Measurements from ENCODE around the gene PXDN.
A peak's percentile ranks its signal among the peaks of the same experiment; 100 is the strongest.
"Not testable (repeated sequence)": the region's sequence is repeated elsewhere in the genome, so short reads cannot be mapped to it uniquely, and the experiment has no call there.

PXDN gene

DNA sequence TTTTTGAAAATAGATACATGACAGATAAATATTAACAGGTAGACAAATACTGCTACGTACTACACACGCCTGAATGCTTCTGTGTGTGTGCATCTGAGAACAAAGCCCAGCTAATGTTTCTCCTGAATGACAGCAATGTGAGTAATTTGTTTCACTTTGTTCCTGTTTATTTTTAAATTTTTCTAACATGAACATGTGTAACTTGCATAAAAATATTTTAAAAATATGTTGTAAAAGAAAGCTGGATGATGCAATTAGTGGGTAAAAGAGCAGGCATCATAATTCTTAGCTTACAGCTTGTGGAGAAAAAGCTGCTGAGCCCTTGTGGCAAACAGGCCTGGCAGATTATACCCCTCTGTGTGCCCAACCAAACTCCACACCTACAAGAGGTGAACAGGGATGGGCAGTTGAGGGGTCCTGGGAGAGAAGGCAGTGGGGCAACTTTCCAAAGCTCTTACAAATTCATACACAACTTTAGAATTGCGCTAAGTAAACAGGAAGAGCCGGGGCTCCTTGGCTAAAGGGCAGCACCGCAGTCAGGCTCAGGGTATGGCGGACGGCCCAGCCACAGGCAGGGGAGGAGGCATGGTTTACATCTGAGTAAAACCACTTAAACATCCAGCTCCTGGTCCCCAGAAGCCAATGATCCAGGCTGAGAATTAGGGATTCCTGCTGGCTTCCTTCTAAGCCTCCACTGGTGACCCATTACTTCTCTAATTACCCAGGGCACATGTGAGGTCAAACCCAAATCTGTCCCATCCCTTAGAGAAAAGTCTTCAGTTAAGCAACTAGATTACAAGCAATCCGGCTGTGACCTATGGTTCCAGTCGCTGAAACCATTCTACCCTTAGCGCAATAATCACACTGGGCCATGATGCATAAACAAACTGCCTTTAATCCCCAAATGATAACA is 14.0 kb downstream of the PXDN start:
- Histone ChIP-seq H3K27ac (peak overlapping the region in 9 of 21 experiments; percentile 23 to 76 (median 58)), H3K4me3 (no peak overlapping the region)

DNA sequence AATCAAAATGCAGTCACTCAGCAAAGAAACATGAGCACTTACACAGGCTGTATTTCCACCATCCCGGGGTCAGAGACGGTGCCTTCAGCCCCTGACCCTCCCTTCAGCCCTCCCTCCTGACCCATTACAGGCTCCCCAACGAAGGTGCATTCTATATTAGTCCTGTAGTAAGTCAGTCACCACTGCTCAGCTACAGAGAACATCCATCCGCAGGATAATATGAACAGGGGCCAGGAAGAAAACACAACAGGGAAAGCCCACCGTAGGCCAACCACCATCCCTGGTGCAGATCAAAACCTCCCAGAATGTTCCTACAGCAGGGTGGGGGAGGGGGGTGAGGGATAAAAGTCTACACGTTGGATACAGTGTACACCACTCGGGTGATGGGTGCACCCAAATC is 15.1 kb downstream of the PXDN start:
- Histone ChIP-seq H3K27ac (no peak overlapping the region), H3K4me3 (no peak overlapping the region)

DNA sequence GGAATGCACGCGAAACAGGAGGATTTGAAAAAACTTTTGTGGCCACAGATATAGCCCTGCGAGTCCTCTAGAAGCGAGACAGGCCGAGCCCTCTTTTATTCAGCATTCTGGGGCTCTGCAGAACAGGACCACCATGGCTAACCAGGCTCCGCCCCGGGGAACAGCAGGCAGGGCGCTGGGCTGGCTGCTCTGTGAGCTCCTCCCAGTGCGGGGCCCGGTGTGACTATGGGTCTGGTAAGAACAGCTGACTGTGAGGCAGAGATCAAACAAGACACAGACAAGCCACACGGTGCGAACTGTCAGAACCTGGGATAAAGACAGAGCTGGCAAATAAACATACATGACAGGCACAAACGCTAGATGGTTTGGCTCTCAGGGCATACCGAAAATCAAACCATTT is 15.5 kb downstream of the PXDN start:
- H3K27ac ChIP-seq: no peak overlapping the region
- no peak overlapping the region for H3K4me3 ChIP-seq

DNA sequence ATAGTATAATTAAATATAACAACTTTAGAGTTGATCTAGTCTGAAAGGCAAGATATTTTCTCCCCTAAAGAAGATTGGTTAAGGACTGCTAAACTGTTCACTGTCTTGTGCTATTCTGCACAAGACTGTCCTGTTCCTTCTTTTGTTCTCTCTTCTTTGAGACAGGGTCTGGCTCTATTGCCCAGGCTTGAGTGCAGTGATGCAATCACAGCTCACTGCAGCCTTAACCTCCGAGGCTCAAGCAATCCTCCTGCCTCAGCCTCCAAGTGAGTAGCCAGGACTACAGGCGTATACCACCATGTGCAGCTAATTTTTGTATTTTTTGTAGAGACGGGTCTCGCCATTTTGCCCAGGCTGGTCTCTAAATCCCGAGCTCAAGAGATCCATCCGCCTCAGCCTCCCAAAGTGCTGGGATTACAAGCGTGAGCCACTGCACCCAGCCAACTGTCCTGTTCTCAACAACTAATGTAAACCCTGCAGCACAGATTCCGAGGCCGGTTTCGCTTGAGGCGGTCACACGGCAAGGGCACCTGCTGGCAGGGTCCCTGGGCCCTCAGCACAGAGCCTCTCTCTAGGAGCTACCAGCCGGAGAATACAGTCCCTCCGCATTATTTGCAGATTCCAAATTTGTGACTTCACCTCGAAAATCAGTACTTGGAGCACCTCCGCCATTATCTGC is 16.4 kb downstream of the PXDN start:
- H3K27ac ChIP-seq: no peak overlapping the region
- no peak overlapping the region for H3K4me3 ChIP-seq

DNA sequence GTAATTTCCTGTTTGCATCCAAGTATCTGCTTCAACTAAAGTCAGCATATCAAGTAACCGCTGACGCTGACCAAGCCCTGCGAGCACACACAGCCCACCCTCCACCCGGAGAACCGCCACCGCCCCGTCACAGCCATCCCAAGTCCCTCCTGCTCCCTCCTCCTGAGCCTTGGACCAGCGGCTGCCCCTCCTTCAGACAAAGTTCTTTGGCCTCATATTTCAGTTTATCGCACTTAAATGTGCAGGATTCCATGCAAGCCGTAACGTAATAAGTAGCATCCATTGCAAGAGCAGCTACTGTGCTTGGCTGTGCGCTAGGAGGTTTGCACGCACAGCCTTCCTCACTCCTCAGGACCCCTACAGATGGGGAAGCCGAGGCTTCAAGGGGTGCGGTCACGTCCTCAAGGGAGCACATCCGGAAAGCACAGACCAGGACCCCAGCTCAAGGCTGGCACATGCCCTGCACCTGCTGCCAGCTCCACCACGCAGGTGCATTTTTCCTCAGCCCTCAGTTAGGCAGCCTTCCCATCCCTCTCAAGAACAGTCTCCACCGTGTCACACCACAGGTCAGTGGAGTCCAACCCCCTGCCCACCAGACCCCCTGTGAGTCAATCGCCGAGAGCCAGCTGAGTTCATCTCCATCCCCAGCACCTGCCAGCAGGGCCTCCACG is 17.1 kb downstream of the PXDN start:
- Histone ChIP-seq H3K4me3 (no peak overlapping the region), H3K27ac (no peak overlapping the region)

DNA sequence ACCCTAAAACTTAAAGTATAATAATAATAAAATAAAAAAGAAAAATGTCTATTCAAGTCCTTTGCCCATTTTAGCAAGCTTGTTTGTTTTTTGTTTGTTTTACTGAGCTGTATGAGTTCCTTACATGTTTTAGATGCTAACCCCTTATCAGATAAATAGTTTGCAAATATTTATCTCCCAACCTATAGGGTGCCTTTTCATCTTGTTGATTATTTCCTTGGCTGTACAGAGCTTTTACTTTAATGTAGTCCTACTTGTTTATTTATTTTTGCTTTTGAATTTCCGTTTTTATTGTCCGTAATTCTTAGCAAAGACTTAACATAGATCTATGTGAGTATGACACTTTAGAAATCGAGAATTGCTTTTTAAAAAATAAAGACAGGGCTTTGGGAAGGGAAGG is 17.8 kb downstream of the PXDN start:
- Histone ChIP-seq H3K27ac (no peak overlapping the region), H3K4me3 (no peak overlapping the region)

DNA sequence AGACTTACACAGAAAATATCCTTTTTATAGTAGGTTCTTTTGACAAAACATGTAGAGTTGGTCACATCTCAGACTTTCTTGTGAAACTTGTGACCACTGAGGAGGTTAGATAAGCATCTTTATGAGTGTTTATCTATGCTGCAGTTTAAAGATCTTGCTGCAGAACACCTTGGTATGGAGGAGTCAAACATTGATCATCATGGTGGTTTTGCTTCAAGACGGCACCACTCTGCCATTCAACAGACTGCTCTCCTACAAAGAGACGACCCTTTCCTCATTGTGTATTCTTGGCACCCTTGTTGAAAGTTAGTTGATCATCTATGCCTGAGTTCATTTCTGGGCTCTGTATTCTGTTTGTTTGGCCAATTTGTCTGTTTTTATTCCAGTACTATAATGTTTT is 20.0 kb downstream of the PXDN start:
- not testable (repeated sequence) for H3K4me3 ChIP-seq, H3K27ac ChIP-seq

DNA sequence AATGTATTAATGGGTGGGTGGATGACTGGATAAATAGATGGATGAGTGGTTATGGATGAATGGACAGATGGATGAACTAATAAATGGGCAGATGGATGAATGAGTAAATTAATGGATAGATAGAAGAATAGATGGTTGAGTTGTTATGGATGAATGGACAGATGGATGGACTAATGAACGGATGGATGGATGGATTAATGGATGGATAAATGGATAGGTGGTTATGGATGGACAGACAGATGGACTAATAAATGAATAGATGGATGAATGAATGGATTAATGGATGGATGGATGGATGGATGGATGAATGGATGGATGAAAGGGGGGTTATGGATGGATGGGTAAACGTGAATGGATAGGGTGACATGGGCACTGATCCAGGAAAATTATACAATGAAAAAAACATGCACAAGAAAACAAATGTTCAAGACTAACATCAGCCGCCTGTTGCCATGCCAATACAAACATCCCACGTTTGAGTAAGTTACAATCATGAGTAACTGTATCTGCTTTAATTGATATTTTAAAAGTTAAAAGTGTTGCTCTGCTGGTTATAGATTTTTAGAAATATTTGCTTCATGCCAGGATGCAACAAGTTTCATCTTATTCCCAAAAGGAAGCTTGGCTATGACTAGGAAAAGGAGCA is 20.8 kb downstream of the PXDN start:
- Histone ChIP-seq H3K27ac (no peak overlapping the region), H3K4me3 (no peak overlapping the region)

DNA sequence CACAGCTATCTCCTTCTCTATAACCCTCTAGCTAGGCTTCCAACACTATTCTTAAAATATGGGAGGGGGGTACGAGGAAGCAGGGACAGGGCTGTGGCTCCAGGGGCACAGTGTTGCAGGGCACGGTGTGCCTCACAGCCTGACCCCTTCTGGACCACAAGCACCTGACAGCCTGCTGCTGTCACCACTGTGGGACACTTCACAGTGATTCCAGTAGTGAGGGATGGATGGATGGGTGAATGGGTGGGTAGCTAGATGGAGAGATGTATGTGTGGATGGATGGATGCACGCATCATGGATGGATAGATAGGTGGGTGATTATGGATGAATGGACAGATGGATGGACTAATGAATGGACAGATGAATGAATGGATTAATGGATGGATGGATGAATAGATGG is 21.6 kb downstream of the PXDN start:
- H3K27ac ChIP-seq: peak overlapping the region in 8 of 21 experiments; percentile 19 to 82 (median 72)
- H3K4me3 ChIP-seq: no peak overlapping the region

DNA sequence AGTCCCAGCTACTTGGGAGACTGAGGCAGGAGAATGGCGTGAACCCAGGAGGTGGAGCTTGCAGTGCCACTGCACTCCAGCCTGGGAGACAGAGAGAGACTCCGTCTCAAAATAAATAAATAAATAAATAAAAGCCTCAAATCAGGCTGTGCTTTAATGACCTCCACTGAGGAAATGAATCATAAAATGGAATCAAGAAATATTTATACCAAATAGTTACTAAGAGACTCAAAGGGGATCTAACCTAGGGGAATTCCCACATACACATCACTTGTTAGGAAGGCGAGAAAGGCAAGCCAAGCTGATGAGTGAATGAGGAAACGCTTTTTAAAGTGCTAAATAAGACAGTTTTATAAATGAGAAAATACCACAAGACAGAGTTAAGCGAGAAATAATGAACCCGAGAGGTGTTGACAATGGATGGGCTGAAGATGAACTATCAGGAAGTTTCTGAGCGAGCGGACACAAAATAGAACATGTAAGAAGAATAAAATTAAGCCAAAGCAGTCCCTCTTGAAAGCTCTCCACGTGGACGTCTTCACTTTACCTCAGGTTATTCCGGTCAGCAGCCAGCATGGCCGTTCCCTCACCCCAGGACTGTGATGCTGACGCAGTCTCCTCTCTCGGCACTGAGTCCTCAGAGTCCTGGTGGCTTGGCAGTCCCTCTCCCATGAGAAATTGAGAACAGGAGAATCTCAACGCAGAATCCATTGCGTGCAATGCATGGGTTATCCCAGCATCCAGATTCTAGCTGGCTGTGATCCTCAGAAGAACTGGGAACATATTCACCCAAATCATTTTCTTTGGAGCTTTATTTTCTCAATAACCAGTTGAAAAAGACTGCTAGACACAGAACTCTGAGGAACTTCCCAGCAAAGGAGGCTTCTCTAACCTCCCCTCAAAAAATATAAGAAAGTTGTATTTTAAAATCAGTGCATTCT is 22.3 kb downstream of the PXDN start:
- Histone ChIP-seq H3K4me3 (no peak overlapping the region), H3K27ac (peak overlapping the region in 19 of 21 experiments; percentile 32 to 85 (median 71))

DNA sequence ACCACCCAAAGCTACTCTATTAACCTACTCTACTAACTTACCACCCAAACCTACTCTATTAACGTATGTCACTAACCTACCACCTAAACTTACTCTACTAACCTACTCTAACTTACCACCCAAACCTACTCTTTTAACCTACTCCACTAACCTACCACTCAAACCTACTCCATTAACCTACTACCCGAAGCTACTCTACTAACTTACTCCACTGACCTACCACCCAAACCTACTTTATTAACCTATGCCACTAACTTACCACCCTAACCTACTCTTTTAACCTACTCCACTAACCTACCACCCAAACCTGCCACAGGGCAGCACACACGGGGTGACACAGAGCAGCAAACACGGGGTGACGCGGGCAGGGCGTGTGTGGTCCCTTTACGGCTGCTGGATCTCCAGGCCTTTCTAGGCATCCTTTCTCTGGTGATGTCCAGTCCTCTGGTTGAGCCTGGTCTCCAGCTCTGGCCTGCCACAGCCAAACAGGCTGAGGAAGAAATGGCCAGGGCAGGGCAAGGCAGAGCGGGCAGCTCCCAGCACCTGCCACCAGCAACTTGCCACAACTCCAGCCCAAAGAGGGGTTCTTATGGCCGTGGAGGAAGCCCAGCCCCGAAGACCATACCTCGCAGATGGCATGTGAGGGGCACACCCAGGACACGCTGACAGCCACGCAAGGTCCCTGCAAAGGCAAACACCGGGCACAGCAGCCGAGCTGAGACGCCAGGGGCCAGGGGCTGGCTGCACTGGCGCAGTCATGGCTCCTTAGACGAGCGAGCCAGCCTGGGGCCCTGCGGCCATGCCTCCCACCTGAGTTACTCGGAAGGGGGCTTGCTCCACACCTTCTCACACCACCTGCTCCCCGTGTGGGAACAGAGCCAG is 25.7 kb downstream of the PXDN start:
- Histone ChIP-seq H3K4me3 (no peak overlapping the region), H3K27ac (peak overlapping the region in 2 of 21 experiments; percentile 43 to 51)

DNA sequence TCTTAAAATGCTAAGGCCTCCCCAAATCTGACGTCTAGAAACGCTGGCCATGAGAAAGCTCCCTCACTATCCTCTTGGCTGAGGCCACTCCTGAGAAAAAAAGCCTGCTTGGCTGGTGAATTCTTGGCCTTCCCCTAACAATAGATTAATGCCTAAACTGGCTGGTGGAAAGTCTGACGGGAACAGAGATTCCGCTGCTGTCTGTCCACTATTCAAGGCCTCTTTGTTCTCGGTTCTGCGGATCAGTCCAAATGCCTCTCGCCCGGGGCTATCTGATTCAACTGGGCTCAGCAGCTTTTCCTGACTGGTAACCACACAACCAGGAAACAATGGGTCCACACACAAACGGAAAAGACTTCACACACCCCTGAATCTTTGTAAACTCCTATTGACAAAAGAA is 27.2 kb downstream of the PXDN start:
- peak overlapping the region in 12 of 21 experiments; percentile 10 to 84 (median 42) for H3K27ac ChIP-seq

DNA sequence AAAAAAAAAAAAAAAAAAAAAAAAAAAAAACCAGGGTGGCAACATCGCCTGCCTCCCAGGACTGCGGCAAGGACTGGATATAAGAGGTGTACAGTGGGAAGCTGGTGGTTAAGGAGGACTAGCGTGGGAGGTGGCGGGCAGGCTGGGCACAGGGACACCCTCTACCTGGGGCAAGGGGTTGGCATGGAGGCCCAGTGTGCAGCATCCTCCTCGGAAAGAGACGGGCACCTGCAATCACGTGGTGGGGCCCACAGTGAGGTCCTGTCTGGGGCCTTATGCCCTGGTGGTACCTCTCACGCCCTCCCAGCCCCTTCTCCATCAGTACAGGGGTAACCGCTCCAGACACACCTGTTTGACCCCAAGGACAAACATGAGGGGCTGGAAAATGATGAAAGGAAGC is 27.9 kb downstream of the PXDN start:
- H3K27ac ChIP-seq: peak overlapping the region in 12 of 21 experiments; percentile 24 to 84 (median 50)
- H3K4me3 ChIP-seq: no peak overlapping the region

More for the DNA sequence above, 27.2 kb downstream of the PXDN start:
- no peak overlapping the region for H3K4me3 ChIP-seq

DNA sequence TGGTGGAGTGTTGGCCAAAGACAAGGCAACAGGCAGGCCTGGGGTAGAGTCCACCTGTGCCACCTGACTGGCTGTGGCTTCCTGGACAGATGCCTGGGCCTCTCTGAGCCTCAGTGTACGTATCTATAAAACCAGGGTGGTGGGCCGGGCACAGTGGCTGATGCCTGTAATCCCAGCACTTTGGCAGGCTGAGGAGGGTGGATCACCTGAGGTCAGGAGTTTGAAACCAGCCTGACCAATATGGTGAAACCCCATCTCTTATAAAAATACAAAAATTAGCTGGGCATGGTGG is 28.4 kb downstream of the PXDN start:
- H3K4me3 ChIP-seq: not testable (repeated sequence)
- H3K27ac ChIP-seq: peak overlapping the region in 9 of 21 experiments; percentile 14 to 84 (median 59)

DNA sequence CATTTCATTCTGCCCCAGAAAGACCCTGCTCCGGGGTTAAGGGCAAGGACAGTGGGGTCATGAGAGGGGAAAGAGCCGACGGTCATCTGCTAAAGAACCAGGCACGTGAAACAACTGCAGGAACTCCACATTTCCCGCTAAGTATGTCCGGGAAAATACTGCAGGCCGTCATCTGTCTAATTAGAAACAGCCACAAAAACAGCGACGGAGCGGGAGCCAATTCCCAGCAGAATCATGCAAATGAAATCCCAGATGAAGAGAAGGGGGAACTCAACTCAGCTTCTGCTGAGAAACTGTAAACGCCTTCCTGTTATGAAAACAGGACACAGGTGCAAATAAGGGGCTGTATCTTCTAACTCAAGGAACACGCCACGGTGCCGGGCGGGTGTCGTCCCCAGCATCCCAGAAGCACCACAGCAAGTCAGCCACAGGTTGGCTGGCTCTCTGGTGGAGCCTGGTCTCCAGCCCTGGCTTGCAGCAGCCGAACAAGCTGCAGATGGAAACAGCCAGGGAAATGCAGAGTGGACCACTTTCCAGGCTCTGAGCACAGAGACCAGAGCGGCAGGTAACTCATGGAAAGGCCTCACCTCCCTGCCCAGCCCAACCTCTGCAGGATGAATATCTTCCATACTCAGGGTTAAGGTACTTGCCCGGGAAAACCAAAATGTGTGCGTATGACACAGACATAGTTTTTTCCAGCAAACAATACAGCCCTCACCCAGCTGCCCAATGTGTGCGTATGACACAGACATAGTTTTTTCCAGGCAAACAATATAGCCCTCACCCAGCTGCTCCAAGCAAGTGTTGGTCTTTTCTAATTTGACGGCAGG is 28.9 kb downstream of the PXDN start:
- H3K4me3 ChIP-seq: no peak overlapping the region
- H3K27ac ChIP-seq: peak overlapping the region in 12 of 21 experiments; percentile 15 to 84 (median 50)

DNA sequence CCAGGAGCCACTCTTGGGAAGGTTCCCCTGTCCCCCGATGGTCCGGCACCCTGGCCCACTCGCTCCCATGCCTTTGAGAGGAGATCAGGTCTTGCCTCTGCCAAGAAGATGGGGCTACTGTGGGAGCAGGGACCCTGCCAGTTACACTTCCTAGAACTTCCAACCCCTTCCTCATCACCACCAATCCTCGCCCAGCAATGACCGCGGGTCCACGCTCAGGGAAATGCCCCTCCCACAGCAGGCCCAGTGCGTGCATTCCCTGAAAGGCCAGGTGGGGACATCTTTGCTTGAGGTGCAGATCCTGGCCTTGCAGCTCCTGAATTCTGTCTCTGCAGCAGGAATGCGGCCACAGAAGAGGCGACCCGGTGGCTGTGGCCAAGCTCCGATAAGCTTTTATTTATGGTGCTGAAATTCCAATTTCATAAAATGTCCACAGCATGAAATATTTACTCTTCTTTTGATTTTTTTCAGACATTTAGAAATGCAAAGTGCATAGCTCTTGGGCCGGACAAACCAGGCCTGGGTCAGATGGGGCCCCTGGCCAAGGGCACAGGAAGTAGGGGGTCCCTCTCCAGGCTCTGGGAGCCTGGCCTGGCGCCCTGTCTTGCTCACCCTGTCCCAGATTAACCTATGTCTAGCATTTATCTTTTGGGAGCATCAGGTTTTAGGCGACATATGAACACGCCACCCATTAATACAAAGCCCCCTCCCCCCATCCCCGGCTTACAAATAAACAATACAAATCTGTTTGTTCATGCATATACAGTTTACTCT is 29.8 kb downstream of the PXDN start:
- H3K27ac ChIP-seq: peak overlapping the region in 12 of 21 experiments; percentile 11 to 84 (median 48)
- no peak overlapping the region for H3K4me3 ChIP-seq

Data from skin epidermis (tissue), 12 donors.